ENCODE results near the gene CNN1. TPM values are rescaled to one million over a fixed set of nuclear protein-coding genes. Genes with fewer than 3 reads are reported as not detected.
A peak's percentile ranks its signal among the peaks of the same experiment; 100 is the strongest.

CNN1 gene
- total RNA-seq, 1 experiment from 2014 or later, result 0.25 TPM

DNA sequence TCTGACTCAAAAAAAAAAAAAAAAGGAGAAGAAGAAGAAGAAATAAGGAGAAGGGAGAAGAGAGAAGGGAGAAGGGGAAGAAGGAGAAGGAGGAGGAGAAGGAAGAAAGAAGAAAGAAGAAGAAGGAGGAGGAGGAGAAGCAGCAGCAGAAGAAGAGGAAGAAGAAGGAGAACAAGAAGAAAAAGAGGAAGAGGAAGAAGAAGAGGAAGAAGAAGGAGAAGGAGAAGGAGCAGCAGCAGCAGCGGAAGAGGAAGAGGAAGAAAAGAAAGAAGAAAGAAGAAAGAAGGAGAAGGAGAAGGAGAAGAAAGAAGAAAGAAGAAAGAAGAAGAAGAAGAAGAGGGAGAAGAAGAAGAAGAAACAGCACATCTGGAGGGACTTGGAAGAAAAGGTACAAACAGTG, 4.1 kb upstream of the CNN1 start:
- no peak for DNase-seq (ENCODE audit: low spot score)

DNA sequence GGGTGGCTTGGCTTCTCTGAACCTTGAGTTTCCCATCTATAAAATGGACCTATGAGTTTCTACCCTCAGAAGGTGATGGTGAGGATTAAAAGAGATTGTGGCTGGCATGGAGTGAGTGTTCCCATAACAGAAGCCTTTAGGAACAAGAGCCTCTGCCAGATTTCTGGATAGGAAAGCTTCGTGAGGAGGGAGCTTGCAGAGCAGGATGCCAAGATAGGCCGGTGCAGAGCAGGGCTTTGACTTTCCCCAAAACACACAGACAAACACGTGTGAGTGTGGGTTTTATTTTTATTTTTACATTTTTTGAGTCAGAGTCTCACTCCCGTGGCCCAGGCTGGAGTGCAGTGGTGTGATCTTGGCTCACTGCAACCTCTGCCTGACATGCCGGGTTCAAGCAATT, 3.7 kb upstream of the CNN1 start:
- no peak for DNase-seq (ENCODE audit: low spot score)

- peak; percentile 66 for DNase-seq (ENCODE audit: low spot score)
Measured at GRCh38 chr19:11535792-11536595, 2.7 kb upstream of the CNN1 start.

- no peak for DNase-seq (ENCODE audit: low spot score)
Measured at GRCh38 chr19:11539495-11540365, 1.1 kb downstream of the CNN1 start.

DNA sequence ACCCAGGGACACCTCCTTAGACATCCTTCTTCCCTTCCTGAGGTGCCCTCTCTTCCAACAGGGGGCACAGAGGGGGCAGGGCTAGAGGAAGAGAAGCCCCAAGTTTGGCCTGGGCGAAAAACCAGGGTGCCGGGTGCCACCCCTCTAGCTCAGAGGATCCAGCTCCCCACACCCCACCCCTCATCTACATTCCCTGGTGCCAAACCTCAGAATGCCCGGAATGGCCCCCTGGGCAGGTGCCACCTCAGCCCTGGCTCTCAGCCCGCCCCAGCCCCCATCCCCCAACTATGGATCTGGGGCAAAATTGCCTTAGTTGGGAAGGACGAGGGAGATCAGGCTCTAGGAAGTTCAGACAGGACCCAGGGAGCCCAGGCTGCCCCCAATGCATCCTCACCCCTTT, 2.0 kb downstream of the CNN1 start:
- DNase-seq (ENCODE audit: low spot score), result no peak

GRCh38 chr19:11541238-11541637, 2.6 kb downstream of the CNN1 start:
- DNase-seq (ENCODE audit: low spot score), result no peak

DNA sequence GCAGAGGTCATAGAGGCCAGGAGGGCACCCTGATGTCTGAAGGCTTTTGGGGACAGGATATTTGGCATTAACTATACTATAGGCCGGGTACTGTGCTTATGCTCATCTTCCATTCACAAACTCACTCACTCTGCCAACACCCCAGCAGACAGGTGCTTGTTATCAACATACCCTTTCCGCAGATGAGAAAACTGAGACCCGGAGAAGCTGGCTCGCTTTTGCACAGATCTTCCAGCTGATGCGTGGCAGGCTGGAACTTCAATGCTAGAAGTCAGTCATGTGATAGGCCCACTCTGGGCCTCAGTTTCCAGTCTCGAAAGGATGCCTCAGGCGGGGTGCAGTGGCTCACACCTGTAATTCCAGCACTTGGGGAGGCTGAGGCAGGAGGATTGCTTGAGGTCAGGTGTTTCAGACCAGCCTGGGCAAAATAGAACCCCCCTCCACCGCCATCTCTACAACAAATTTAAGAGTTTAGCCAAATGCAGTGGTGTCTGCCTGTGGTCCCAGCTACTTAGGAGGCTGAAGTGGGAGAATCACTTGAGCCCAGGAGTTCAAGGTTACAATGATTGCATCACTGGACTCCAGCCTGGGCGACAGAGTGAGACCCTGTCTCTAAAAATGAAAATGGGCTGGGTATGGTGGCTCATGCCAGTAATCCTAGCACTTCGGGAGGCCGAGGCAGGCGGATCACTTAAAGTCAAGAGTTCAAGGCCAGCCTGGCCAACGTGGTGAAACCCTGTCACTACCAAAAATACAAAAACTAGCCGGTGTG, 9.5 kb downstream of the CNN1 start:
- DNase-seq (ENCODE audit: low spot score), result no peak

GRCh38 chr19:11549386-11549953, 10.8 kb downstream of the CNN1 start:
- no peak for DNase-seq (ENCODE audit: low spot score)

DNA sequence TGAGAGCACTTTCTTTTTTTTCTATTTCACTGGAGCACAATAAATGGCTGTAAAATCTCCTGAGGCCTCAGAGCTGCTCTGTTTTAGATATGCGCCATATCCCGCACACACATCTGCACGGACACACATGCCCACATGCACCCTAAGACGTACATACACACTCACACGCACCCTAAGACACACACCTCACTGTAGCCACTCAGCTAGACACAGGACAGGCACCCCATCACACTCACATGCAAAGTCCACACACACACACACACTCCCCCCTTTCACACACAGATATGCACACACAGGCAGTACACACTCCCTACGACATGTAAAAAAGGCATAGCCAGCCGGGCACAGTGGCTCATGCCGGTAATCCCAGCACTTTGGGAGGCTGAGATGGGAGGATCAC, 11.6 kb downstream of the CNN1 start:
- no peak for DNase-seq (ENCODE audit: low spot score)

- no peak for DNase-seq (ENCODE audit: low spot score)
Measured at GRCh38 chr19:11551603-11552235, 13.1 kb downstream of the CNN1 start.

DNA sequence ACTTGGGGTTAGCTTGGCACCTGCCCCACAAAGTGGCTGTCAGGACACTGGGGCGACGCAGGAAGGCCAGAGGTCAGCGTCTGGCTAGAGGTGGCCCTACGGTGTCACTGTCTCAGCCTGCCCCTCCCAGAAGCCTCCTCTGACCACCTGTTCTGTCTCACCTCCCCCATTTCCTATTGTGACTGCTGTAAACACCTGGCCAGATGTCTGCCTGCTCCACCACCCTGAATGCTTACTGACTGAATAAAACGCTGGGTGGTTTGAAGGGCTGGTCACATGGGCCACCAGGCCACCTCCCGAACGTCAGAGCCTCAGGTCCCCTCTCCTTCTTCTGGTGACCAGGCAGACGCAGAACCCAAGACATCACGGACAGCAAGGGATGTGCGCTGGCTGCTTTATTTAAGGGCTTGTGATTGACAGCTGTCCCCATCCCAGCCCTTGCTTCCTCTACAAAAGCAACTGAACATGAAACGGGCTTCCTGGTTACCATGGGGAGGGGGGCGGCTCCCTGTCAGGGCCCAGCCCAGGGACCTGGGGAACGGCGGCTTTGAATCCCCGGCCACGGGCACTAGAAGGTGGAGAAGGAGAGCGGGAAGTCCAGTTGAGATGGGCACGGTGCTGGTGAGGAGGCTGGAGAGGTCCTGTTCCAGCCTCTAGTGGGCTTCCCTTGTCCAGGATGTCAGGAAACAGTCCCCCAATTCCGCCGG, 14.2 kb downstream of the CNN1 start:
- no peak for DNase-seq (ENCODE audit: low spot score)

- DNase-seq (ENCODE audit: low spot score), result no peak
Measured at GRCh38 chr19:11554160-11554559, 15.5 kb downstream of the CNN1 start.

- DNase-seq (ENCODE audit: low spot score), result no peak
Measured at GRCh38 chr19:11555246-11555645, 16.6 kb downstream of the CNN1 start.

GRCh38 chr19:11556634-11557420, 18.2 kb downstream of the CNN1 start:
- no peak for DNase-seq (ENCODE audit: low spot score)

- DNase-seq (ENCODE audit: low spot score), result peak; percentile 98
Measured at GRCh38 chr19:11558881-11559828, 20.5 kb downstream of the CNN1 start, which contains the start of gene ELOF1. TSS of gene ELOF1 (minus strand) at chr19:11559230. CDS start at chr19:11554347, 4,883 bp downstream.

DNA sequence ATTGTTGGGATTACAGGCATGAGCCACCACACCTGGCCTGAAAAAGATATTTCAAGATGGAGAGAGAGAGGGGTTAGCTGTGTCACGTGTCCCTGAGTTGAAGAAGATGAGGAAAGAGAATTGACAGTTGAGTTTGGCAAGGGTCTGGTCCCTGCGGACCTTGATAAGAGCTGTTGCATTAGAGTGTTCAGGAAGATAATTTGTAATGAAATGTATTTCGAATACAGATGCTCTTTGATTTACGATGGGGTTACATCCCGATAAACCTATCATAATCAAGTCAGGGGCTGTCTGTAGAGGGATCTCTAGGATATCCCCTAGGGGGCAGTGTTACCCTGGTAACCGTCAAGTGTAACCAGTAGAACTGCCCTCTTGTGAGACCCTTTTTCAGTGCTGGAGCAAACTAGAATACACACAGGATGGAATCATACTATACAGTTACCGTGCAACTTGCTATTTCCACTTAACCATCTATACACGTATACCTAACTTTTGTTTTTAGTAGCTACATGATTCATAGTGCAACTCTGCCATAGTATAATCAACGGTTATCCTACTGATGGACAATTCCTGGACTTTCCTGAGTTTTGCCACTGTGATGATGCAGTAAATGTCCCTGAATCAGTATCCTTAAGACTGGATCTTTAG, 21.9 kb downstream of the CNN1 start:
- DNase-seq (ENCODE audit: low spot score), result peak; percentile 62

- DNase-seq (ENCODE audit: low spot score), result no peak
Measured at GRCh38 chr19:11563532-11563931, 24.9 kb downstream of the CNN1 start.

Data from H4 (cell line).